K562 (cell line): ENCODE measurements around the gene MIEF1. TPM values are rescaled to one million over a fixed set of nuclear protein-coding genes. Genes with fewer than 3 reads are reported as not detected.

Source experiments
- ATAC-seq: fragments of 200-7000 bp; cut with Tn5 transposase; 3 replicates; pipeline ENCODE4 v1.9.1; 2020; ENCODE audit warnings: moderate library complexity
- BruUV-seq: library from RNA; stranded (reverse); fragments of 400-500 nt; replicated peaks from 2 replicates; lab custom pipeline; 2021; lab: Mats Ljungman, UMichigan
- CTCF ChIA-PET: fragments of 300-600 bp; formaldehyde crosslinking; extraction: SDS; loops from one replicate; lab custom pipeline; 2021; ENCODE audit warnings: low intra/inter-chr PET ratio; lab: Yijun Ruan, JAX
- POLR2A ChIA-PET: fragments of 300-600, 350-650 bp; sonication (Branson Sonifier 250); formaldehyde crosslinking; extraction: SDS; loops from one replicate; lab custom pipeline; 2021; ENCODE audit warnings: antibody characterized with exemption, inconsistent platforms; lab: Yijun Ruan, JAX
- DNase-seq, 4 experiments: peaks; one replicate each; pipeline versions ENCODE4 v3.0.0 to v3.0.0-alpha.2; 2011 to 2018; ENCODE audit warnings: low spot score in 3 of 4, mixed read lengths in 3 of 4; ENCODE audit errors: extremely low read depth in 1 of 4
- FAIRE-seq: peaks from 2 replicates; lab custom pipeline; 2011; peaks lifted over from hg19 to GRCh38; lab: Jason Lieb, UNC
- H2AFZ ChIP-seq: 2 replicates; pipeline ENCODE4 v1.6.0; 2011; ENCODE audit warnings: low read depth, low read length, control low read depth, inconsistent platforms
- H3K27ac ChIP-seq: fragments of 200-600 bp; 3 replicates; pipeline ENCODE4 v1.8.0; 2011; ENCODE audit warnings: low read depth, mild to moderate bottlenecking, control low read depth, inconsistent platforms, low read length, moderate library complexity, mixed read lengths; ENCODE audit errors: extremely low read depth
- H3K27me3 ChIP-seq, 2 experiments: fragments of 300-600 bp in 1 of 2; 2 replicates in 1 of 2; 3 replicates in 1 of 2; pipeline versions ENCODE4 v1.6.0 to v1.8.0; 2011; ENCODE audit warnings: inconsistent platforms in 2 of 2, low read length in 2 of 2, mild to moderate bottlenecking in 1 of 2, mixed read lengths in 1 of 2, moderate library complexity in 1 of 2; ENCODE audit not compliant: control insufficient read depth in 2 of 2, insufficient read depth in 2 of 2
- H3K36me3 ChIP-seq: fragments of 300-600 bp; 3 replicates; pipeline ENCODE4 v1.8.0; 2011; ENCODE audit warnings: mild to moderate bottlenecking, low read length, inconsistent platforms; ENCODE audit not compliant: control insufficient read depth, insufficient read depth
- H3K4me1 ChIP-seq, 2 experiments: fragments of 200-600 bp in 1 of 2; replicated peaks in 1 of 2; 2 replicates in 1 of 2; 3 replicates in 1 of 2; pipeline versions ENCODE4 v1.5.1 to v1.8.0; 2011; ENCODE audit warnings: inconsistent platforms in 2 of 2, low read length in 2 of 2, mild to moderate bottlenecking in 1 of 2, mixed read lengths in 1 of 2, moderate library complexity in 1 of 2; ENCODE audit not compliant: control insufficient read depth in 2 of 2, insufficient read depth in 2 of 2
- H3K4me2 ChIP-seq: 2 replicates; pipeline ENCODE4 v1.6.1; 2011; ENCODE audit warnings: low read length, control low read depth, inconsistent platforms, mixed read lengths; ENCODE audit not compliant: insufficient read depth
- H3K4me3 ChIP-seq: fragments of 200-600 bp; sonication (generic), shearing (Covaris generic); 2 replicates; pipeline ENCODE4 v1.5.1; 2016; ENCODE audit warnings: control low read depth, inconsistent platforms
- H3K79me2 ChIP-seq: fragments of 200-600 bp; 3 replicates; pipeline ENCODE4 v1.8.0; 2011; ENCODE audit warnings: low read length, inconsistent platforms; ENCODE audit not compliant: control insufficient read depth, insufficient read depth
- H3K9ac ChIP-seq, 2 experiments: 2 replicates each; pipeline versions ENCODE4 v1.6.0 to v1.6.1; 2011; ENCODE audit warnings: low read depth in 2 of 2, low read length in 2 of 2, control low read depth in 1 of 2, inconsistent platforms in 1 of 2, mild to moderate bottlenecking in 1 of 2, mixed read lengths in 1 of 2; ENCODE audit not compliant: insufficient read depth in 1 of 2
- H3K9me1 ChIP-seq: one replicate; pipeline ENCODE4 v1.6.0; 2011; ENCODE audit warnings: inconsistent platforms, mild to moderate bottlenecking, low read length, moderate library complexity; ENCODE audit not compliant: control insufficient read depth, insufficient read depth
- H3K9me3 ChIP-seq: replicated peaks from 2 replicates; pipeline ENCODE4 v1.5.1; 2011; ENCODE audit warnings: low read depth, low read length, inconsistent platforms; ENCODE audit not compliant: control insufficient read depth, insufficient read depth
- H4K20me1 ChIP-seq: replicated peaks from 2 replicates; pipeline ENCODE4 v1.6.1; 2011; ENCODE audit warnings: low read length, inconsistent platforms, mixed read lengths; ENCODE audit not compliant: control insufficient read depth, insufficient read depth
- CHD2 ChIP-seq: IDR thresholded peaks from 2 replicates; pipeline ENCODE4 v1.6.1; 2011; ENCODE audit warnings: low read depth, low read length
- COPS2 ChIP-seq: fragments of 450-650 bp; conservative IDR thresholded peaks from 2 replicates; pipeline ENCODE4 v1.6.1; 2016; ENCODE audit warnings: mild to moderate bottlenecking, moderate library complexity
- NR4A1 ChIP-seq, 2 experiments: fragments of 250-450 bp in 1 of 2; fragments of 450-650 bp in 1 of 2; sonication (Bioruptor Pico) in 1 of 2; IDR thresholded peaks; 2 replicates each; pipeline versions ENCODE4 v1.4.0 to v1.6.1; 2016 to 2020; ENCODE audit warnings: mild to moderate bottlenecking in 2 of 2, missing compliant biosample characterization in 1 of 2, missing genetic modification characterization in 1 of 2, moderate library complexity in 1 of 2
- RFX1 ChIP-seq: fragments of 450-650 bp; IDR thresholded peaks from 2 replicates; pipeline ENCODE4 v1.6.1; 2016; ENCODE audit warnings: mild to moderate bottlenecking, moderate library complexity
- RNF2 ChIP-seq: sonication (generic); IDR thresholded peaks from 2 replicates; pipeline ENCODE4 v1.6.1; 2016
- ZNF212 ChIP-seq: fragments of 450-650 bp; formaldehyde crosslinking; IDR thresholded peaks from 2 replicates; pipeline ENCODE4 v1.4.0; 2020; ENCODE audit warnings: mild to moderate bottlenecking
- ZNF644 ChIP-seq: fragments of 200-800 bp; sonication (Bioruptor generic); IDR thresholded peaks from 2 replicates; pipeline ENCODE4 v1.6.1; 2016; ENCODE audit warnings: low read depth, missing genetic modification characterization, missing compliant biosample characterization
- ZNF740 ChIP-seq, 3 experiments: fragments of 200-800 bp in 1 of 3; sonication (Bioruptor generic) in 1 of 3; sonication (generic) in 1 of 3; formaldehyde crosslinking in 1 of 3; IDR thresholded peaks; 2 replicates each; pipeline versions ENCODE4 v1.6.1 to v1.8.0; 2016 to 2022; ENCODE audit warnings: mild to moderate bottlenecking in 2 of 3, missing compliant biosample characterization in 2 of 3, missing genetic modification characterization in 2 of 3, missing genetic modification reagents in 1 of 3
- WGBS: fragments of 100-300 bp; shearing (Covaris generic); methylation state at CpG from one replicate; pipeline ENCODE4 v1.1.6; 2016; ENCODE audit warnings: low coverage, mixed read lengths; ENCODE audit not compliant: insufficient coverage; ENCODE audit errors: missing lambda C conversion rate; 5-methylcytosine and 5-hydroxymethylcytosine counted together
- in situ Hi-C: fragments of 300-500 bp; cut with MboI; formaldehyde crosslinking; loops from 4 replicates; pipeline ENCODE4 v1.15.0; 2018; ENCODE audit warnings: inconsistent platforms, mixed read lengths
- intact Hi-C: fragments of 100-400 bp; cut with micrococcal nuclease; formaldehyde crosslinking; loops from 2 replicates; pipeline ENCODE4 v1.14.2; 2022
- polyA plus RNA-seq, 8 experiments: library from polyadenylated mRNA; depleted of rRNA in 4 of 8; stranded (reverse) in 5 of 8; unstranded in 3 of 8; fragments of >200 nt; fragmentation: Nextera tagmentation in 2 of 8; fragmentation: Illumina TruSeq in 1 of 8; extraction: Ambion mirVana in 2 of 8; extraction: Trizol in 1 of 8; gene quantifications; 2 replicates each; pipeline versions ENCODE4 v1.2.1 to v1.2.3, GENCODE V29; 2011 to 2014; ENCODE audit warnings: inconsistent platforms in 1 of 8, missing spikeins in 1 of 8
- total RNA-seq, 7 experiments: library from RNA; depleted of rRNA in 6 of 7; stranded (reverse); fragments of >200 nt in 6 of 7; fragmentation: Illumina TruSeq in 2 of 7; extraction: Trizol in 2 of 7; gene quantifications; 2 replicates each; pipeline versions ENCODE4 v1.2.1 to v1.2.3, GENCODE V29; 2011 to 2021; ENCODE audit warnings: low replicate concordance in 1 of 7

MIEF1 gene
- total and polyA plus RNA-seq, 9 of the 15 experiments (the other 6 are each of a cell fraction or from before 2014, with no cell fraction given) = 10.9 to 51.8 (median 25.5) TPM

- ATAC-seq (no peak), DNase-seq (no peak)
- Histone ChIP-seq H3K4me2 (no peak overlapping the region), H2AFZ (no peak overlapping the region), H3K4me3 (no peak overlapping the region), H3K79me2 (no peaks in the 10 kb centered on the region), H3K9ac (no peak overlapping the region), H4K20me1 (no peaks in the 10 kb centered on the region), H3K27me3 (no peaks in the 10 kb centered on the region), H3K9me1 (no peaks in the 10 kb centered on the region), H3K36me3 (no peaks in the 10 kb centered on the region)
- 20% methylated on average over 2 of the region's 2 CpGs for WGBS
- CTCF ChIA-PET = no interaction called here
- in situ Hi-C loops (loop anchor here (10.0 kb wide), 1 partner anchor 647 kb away; no protein-coding TSS in a partner anchor), intact Hi-C loops (no loop called here)
- TF ChIP-seq ZNF644 (tag) (no peak), RFX1 (peak; percentile 84), ZNF740 (CRISPR knock-in tag; IDR thresholded peaks at IDR 0.05) (no peak), ZNF740 (tag; IDR thresholded peaks at IDR 0.05) (no peak), CHD2 (no peak), COPS2 (no peak), NR4A1 (CRISPR knock-in tag; IDR thresholded peaks at IDR 0.05) (no peak), NR4A1 (tag; IDR thresholded peaks at IDR 0.05) (no peak), ZNF212 (no peak), RNF2 (no peak)
- TF ChIP-seq, all 486 proteins: peak for 1
- POLR2A ChIA-PET = interaction anchor here (0.8 kb wide), 1 partner anchor 506 kb away, joined by 3 read pairs; no protein-coding TSS in a partner anchor
- BruUV-seq = no TSS peak
- peaks cover 3 to 21% of the 10 kb centered on the region in 2 experiments; a peak in 3 of 5 replicates for H3K4me1 ChIP-seq
- no peak for FAIRE-seq
- no peak overlapping the region for H3K27ac ChIP-seq
- H3K9me3 ChIP-seq = no peaks in the 10 kb centered on the region
Observed at GRCh38 chr22:39537975-39538374, 35.9 kb downstream of the MIEF1 start.
